Peyer's patch (tissue), 4 donors: Measurements from ENCODE around the gene RGPD3.

Source experiments
- CTCF ChIP-seq, 6 experiments: fragments of 450-650 bp in 4 of 6; fragments of 200-600 bp in 2 of 6; sonication (generic) in 1 of 6; IDR thresholded peaks; one replicate each; pipeline ENCODE4 v1.5.1; 2017 to 2019; ENCODE audit warnings: antibody characterized with exemption in 6 of 6, mild to moderate bottlenecking in 3 of 6, moderate library complexity in 1 of 6
- POLR2A ChIP-seq, 2 donors: fragments of 450-650 bp; IDR thresholded peaks; one replicate each; pipeline ENCODE4 v1.5.1; 2017; ENCODE audit warnings: antibody characterized with exemption in 2 of 2, mild to moderate bottlenecking in 2 of 2, moderate library complexity in 2 of 2

DNA sequence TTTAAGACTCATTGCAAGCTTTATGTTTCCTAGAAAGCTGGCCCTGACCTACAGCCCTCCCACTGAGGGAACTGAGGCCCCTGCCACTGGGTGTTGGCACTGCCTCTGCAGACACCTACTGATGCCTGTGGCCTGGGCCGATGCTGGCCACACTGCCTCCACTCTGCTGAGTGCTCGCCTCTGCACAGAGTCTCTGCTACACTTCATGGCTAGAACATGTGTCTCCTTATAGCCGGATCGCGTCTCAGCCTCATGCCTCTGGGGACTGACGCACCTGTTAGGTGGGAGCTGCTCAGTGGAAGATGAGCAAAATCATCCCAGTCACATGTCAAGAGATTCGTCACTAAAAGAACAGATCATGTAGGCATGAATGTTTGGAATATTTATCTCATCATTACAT is 108.7 kb downstream of the RGPD3 start:
- TF ChIP-seq CTCF (IDR thresholded peaks at IDR 0.05) = no peak
- no peak for TF ChIP-seq POLR2A (IDR thresholded peaks at IDR 0.05)
